Stimulated activated CD8-positive, alpha-beta memory T cell treated with anti-CD3 and anti-CD28 coated beads, Interleukin-15, amount 100 ng/mL, for 1 hour (primary cell): ENCODE results near the gene ROR2.
"Not testable (repeated sequence)": the region's sequence is repeated elsewhere in the genome, so short reads cannot be mapped to it uniquely, and the experiment has no call there.

ENCODE experiments used
- DNase-seq: peaks from one replicate; pipeline ENCODE4 v3.0.0-alpha.2; 2020; ENCODE audit warnings: low read depth

ROR2 gene

DNA sequence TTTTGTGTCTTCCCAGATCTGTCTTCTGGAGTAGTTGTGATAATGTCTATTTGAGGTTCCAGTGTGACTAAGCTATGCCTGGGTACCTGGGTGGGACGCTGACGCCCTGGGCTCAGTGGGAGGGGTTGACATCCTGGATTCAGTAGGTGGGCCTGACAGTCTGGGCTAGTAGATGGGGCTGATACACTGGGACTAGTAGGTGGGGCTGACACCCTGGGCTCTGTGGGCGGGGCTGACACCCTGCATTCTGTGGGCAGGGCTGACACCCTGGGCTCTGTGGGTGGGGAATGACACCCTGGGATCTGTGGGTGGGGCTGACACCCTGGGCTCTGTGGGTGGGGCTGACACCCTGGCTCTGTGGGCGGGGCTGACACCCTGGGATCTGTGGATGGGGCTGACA is 153.5 kb downstream of the ROR2 start:
- DNase-seq = not testable (repeated sequence)

- no peak for DNase-seq
Observed at GRCh38 chr9:91795598-91796241, 154.3 kb downstream of the ROR2 start.

DNA sequence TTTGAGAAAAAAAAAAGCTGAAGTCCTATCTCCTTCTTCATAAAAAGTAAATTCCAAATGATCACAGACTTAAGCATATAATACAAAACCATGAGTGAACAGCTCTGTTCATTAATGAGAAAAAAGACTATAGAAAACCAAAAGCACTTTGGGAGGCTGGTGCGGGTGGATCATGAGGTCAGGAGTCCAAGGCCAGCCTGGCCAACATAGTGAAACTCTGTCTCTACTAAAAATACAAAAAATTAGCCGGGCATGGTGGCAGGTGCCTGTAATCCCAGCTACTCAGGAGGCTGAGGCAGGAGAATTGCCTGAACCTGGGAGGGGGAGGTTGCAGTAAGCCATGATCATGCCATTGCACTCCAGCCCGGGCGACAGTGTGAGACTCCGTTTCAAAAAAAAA is 156.7 kb downstream of the ROR2 start:
- not testable (repeated sequence) for DNase-seq

- no peak for DNase-seq
Observed at GRCh38 chr9:91790917-91791316, 159.1 kb downstream of the ROR2 start.

GRCh38 chr9:91789941-91790340 is 160.1 kb downstream of the ROR2 start:
- DNase-seq = no peak

DNA sequence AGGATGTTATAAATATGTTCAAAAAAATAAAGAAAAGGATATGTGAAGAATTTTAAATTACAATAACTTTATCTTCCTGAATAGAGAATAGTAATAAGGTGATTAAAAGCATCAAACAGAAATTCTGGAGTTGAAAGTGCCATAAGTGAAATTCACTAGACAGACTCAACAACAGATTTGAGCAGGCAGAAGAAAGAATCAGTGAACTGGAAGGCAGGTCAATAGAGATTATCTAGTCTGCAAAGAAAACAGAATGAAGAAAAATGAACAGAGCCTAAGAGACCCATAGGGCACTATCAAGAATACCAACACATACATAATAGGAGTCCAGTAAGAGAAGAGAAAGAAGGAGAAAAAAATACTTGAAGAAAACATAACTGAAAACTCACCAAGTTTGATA is 162.1 kb downstream of the ROR2 start:
- DNase-seq = no peak

- DNase-seq = no peak
Observed at GRCh38 chr9:91786132-91786896, 163.7 kb downstream of the ROR2 start.

DNA sequence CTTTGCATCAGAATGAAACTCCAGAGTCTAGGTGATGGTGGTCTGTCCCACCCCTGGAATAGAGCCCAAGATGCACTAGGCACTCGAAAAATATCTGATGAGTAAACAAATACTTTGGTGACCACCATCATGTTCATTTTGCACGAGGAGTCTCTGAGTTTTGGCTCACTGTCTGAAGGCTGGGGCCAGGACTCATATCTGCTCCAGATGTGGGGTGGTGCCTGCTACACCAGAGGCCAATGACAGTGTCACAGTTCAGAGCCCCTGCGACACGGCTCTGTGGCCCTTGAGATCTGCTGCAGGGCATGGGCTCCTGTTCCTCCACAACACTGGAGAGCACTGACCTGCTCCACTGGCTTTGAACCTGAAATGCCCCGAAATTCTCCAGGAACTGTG is 164.6 kb downstream of the ROR2 start:
- no peak for DNase-seq

GRCh38 chr9:91784673-91785446 is 165.2 kb downstream of the ROR2 start:
- no peak for DNase-seq

DNA sequence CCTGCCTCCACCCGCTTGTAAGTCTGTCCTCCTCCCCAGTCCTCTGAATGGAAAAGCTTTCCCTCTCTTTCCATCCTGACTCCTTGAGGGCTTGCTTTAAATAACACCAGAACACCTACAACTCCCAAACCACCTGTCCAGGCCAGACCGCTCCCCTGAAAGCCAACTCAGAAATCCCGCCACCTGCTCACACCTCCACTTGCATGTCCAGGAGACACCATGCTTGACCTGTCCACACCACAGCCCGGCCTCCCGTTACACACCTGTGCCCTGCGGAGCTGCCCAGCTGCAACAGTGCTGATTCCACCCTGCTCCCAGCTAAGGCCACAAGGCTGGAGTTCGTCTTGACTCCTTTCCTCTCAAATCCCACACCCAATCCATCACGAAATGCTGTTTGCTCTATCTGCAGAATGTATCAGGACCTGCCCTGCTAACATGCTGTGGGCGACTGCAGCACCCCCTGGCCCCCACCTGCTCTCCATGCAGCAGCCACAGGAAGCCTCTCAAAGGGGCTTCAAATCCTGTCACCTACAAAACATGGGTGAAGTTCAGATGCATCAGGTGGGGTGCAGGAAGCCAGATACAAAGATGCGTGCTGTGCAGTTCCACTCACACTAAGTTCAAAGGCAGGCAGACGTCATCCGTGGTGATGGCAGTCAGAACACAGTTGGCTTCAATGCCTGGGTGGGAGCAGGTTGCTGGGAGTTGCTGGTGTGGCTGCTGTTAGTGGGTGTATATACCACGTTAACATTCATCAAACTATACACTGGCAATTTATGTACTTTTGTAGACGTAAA is 166.0 kb downstream of the ROR2 start:
- no peak for DNase-seq

- DNase-seq = no peak
Observed at GRCh38 chr9:91783411-91783810, 166.6 kb downstream of the ROR2 start.

GRCh38 chr9:91782708-91783214 is 167.3 kb downstream of the ROR2 start:
- DNase-seq = no peak

GRCh38 chr9:91781906-91782305 is 168.1 kb downstream of the ROR2 start:
- no peak for DNase-seq

GRCh38 chr9:91781116-91781515 is 168.9 kb downstream of the ROR2 start:
- no peak for DNase-seq

- no peak for DNase-seq
Observed at GRCh38 chr9:91778031-91778430, 172.0 kb downstream of the ROR2 start.

DNA sequence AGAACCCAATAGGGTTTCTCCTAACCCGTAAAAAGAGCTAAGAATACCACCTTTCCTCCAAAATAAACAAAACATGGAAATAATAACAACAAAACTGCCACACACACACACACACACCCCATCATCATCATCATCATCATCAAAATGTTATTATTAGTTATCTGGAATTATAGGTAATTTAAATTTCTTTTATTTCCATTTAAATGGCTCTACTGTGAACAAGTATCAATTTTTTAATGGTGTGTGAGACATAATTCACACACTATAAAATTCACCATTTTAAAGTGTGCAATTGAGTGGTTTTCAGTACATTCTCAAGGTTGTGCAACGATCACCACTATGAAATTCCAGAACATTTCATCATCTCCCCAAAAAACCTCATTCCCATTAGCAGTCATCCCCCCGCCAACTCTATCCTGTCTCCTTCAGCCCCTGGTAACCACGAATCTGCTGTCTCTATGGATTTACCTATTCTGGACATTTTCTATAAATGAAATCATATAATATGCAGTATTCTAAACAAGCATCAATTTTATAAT is 172.7 kb downstream of the ROR2 start:
- no peak for DNase-seq

- no peak for DNase-seq
Observed at GRCh38 chr9:91776409-91777291, 173.4 kb downstream of the ROR2 start.

DNA sequence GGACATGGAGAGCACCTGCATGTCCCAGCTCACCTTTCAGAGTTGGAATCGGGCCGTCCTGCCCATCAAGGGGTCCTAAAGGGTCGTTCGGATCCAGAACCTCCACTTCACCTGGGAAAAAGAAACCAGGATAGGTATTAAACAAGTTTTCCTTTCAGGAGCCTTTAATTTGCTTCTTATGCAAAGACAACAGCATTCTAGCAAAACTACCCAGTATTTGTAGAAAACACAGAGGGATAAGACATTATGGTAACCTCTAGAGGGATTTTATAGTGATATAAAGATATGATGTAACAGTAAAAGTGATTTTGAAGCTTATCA is 174.4 kb downstream of the ROR2 start:
- no peak for DNase-seq

DNA sequence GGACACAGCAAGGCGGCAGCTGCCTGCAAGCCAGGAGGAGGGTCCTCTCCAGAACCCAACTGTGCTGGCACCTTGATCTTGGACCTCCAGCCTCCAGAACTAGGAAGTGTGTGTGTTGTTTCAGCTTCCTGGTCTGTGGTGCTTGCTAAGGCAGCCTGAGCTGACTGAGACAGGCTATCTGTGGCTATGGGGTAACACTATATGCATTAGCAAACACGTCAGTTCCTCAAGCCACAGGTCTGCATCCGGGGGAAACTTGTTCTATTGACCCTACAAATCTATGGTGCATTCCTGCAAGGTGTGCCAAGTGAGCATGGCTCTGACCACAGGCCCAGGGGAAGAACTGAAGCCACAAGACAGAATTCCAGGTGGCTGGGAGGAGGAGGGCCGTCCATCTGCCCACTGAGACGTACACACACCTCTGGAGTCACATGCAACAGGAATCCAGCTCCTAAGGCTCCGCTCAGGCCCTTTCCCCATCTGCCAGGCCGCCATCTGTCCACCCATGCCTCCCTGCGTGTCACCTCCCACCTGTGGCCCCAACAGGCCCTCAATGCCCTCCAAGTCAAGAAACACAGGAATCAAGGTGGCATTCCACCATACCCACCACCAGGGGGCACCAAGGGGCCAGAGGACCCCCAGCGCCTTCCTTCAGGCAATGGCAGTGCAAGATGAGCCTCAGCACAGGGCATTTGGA is 174.9 kb downstream of the ROR2 start:
- DNase-seq = peak; percentile 42

DNA sequence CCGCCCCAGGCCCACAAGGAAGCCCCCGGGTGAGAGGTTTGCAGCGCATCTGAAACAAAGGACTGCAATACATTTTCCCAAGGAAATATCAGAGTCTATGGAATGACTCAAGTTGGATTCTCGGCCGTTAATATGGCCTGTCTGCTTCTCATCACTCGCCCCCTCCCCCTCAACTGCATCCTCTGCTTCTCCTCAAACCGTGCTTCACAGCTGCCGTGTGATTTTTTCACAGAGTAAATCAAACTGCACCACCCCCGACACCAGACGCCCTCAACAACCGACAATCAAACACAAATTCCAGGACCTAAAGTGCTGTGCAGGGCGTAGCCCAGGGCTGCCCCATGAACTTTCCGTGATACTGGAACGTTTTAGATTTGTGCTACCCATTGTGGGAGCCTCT is 176.9 kb downstream of the ROR2 start:
- DNase-seq = no peak
